GM20431 (cell line): Measurements from ENCODE around the gene MROH8.
"Not testable (repeated sequence)": the region's sequence is repeated elsewhere in the genome, so short reads cannot be mapped to it uniquely, and the experiment has no call there.

Experiments used
- in situ Hi-C: fragments of 300-500 bp; cut with MseI, MboI; formaldehyde crosslinking; loops from one replicate; pipeline ENCODE4 v1.15.0; 2020; ENCODE audit warnings: low sequenced_read_pairs; ENCODE audit not compliant: unreplicated experiment

Gene MROH8

GRCh38 chr20:37161830-37162549, 17.4 kb downstream of the MROH8 start:
- in situ Hi-C loops = no loop called here

DNA sequence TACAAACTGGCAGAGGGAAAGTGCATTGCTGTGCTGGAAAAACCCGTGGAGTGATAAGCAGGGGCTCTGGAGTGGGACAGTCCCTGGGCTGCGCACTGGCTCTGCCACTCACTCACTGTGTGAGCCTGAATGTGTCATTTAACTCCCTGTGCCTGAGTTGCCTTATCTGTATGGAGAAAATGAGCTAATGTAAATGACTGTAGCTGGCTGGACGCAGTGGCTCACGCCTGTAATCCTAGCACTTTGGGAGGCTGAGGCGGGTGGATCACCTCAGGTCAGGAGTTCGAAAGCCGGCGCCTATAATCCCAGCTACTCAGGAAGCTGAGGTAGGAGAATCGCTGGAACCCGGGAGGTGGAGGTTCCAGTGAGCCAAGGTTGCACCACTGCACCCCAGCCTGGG, 18.7 kb downstream of the MROH8 start:
- in situ Hi-C loops = no loop called here

- in situ Hi-C loops = no loop called here
These were observed 21.1 kb downstream of the MROH8 start for GRCh38 chr20:37158248-37158647.

GRCh38 chr20:37155987-37156386, 23.4 kb downstream of the MROH8 start:
- in situ Hi-C loops = no loop called here

DNA sequence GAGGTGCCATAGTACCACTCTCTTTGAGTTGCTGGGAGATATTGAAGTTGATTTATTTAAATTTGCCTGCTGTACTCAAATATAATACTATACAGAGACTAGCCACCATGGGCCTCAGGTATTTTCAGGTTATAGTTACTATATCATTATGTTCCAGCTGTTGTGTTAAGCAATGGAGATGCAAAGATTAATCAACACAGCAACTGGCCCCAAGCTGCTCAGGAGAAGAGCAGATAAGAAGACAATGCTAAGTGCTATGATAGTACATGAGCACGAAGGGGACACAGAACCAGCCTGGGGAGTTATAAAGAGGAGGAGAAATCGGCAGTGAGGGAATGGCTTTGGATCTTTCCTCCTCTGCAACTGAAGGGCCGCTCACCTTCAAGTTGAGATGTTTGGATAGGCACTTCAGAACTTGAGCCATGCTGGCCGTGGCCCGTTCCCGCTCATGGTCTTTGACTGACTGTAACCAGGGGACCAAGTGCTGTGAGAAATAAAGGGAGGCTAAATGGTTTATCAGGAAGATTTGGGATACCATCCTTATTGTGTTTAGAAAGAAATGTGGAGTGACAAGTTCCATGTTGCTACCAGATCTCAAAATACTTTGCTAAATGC, 24.6 kb downstream of the MROH8 start:
- in situ Hi-C loops = no loop called here

- in situ Hi-C loops = no loop called here
These were observed 27.1 kb downstream of the MROH8 start for GRCh38 chr20:37152284-37152683.

- in situ Hi-C loops = no loop called here
These were observed 27.8 kb downstream of the MROH8 start for GRCh38 chr20:37151529-37151928.

GRCh38 chr20:37150864-37151263, 28.5 kb downstream of the MROH8 start:
- in situ Hi-C loops = not testable (repeated sequence)

DNA sequence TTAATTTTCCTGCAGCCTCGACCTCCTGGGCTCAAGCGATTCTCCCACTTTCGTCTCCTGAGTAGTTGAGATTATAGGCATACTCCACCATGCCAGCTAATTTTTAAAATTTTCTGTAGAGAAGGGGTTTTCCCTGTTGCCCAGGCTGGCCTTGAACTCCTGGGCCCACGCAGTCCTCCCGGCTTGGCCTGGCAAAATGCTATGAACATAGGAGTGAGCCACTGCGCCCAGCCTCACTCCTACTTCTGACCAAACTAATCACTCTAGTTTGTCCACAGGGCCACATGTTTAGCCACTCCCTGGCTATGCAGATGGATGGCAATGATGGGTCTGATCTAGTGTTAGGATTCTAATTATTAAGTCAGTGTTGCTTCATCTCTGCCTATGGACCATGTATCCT, 32.1 kb downstream of the MROH8 start:
- in situ Hi-C loops = no loop called here

GRCh38 chr20:37144856-37145404, 34.4 kb downstream of the MROH8 start:
- in situ Hi-C loops = no loop called here

- in situ Hi-C loops = no loop called here
These were observed 36.6 kb downstream of the MROH8 start for GRCh38 chr20:37142708-37143107.

- in situ Hi-C loops = no loop called here
These were observed 41.8 kb downstream of the MROH8 start for GRCh38 chr20:37137547-37137946.

GRCh38 chr20:37133952-37134351, 45.4 kb downstream of the MROH8 start:
- in situ Hi-C loops = no loop called here

GRCh38 chr20:37131486-37131885, 47.9 kb downstream of the MROH8 start:
- in situ Hi-C loops = no loop called here

DNA sequence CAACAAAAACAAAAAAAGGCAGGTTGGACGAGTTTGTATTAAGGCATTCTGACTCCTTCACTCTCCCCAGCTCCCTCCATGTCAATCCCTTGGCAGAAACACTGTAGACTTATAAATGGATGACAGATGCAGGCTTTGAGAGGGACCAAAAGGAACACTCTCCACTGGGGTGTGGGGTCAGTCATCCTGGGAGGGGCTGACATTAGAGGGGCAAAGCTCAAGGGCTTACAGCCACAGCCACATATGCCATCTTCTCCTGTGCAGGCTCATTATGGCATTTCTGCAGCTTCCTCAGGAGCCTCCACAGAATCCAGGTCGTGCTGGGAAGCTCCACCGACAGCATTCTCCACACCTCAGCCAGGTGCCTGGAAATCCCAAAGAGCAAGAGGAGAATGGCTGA, 50.5 kb downstream of the MROH8 start:
- in situ Hi-C loops = no loop called here

DNA sequence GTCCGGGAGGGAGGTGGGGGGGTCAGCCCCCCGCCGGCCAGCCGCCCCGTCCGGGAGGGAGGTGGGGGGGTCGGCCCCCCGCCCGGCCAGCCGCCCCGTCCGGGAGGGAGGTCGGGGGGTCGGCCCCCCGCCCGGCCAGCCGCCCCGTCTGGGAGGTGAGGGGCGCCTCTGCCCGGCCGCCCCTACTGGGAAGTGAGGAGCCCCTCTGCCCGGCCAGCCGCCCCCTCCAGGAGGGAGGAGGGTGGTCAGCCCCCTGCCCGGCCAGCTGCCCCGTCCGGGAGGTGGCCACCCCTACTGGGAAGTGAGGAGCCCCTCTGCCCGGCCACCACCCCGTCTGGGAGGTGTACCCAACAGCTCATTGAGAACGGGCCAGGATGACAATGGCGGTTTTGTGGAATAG, 53.1 kb downstream of the MROH8 start:
- in situ Hi-C loops = not testable (repeated sequence)

DNA sequence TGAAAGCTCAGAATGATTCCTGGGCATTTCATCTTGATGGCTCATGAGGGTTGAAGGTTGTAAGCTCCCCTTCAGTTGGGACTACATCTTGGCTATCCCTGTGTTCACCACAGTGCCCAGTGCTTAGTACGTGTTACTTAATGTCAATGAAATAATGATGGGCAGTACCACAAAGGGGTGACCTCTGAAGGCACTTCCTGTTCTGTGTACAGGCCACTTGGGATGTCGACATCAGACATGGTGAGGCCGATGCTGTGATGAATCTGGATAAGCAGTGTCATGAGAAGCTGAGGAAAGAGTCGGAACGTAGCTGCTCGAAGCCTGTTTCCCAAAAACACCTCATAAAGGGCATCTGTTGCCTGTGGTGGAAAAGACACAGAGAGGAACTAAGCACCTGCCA, 55.9 kb downstream of the MROH8 start:
- in situ Hi-C loops = no loop called here

GRCh38 chr20:37120497-37120896, 58.9 kb downstream of the MROH8 start:
- in situ Hi-C loops = no loop called here

DNA sequence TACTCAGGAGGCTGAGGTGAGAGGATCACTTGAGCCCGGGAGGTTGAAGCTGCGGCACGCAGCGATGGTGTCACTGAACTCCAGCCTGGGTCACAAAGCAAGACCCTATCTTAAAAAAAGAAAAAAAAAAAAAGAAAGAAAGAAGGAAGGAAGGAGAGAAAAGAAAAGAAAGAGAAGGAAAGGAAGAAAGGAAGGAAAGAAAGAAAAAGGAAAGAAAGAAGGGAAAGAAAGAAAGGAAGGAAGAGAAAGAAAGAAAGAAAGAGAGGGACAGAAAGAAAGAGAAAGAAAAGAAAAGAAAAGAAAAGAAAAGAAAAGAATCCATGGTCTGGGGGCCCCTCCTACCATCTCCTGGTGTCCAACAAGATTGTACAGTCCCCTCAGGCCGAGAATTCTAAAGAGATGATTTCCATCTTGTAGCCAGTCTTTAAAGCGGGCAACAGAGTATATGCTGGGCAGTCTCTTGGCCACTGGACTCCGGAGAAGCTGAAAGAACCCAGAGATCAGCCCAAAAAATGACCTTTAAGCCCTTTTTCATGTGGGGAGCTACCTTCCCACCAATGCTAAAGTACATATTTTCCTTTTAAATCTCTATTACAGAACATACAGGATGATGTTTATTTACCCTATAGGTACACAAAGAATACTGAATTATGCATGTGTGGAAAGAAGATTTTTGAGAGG, 59.9 kb downstream of the MROH8 start:
- in situ Hi-C loops = no loop called here

- in situ Hi-C loops = no loop called here
These were observed 65.3 kb downstream of the MROH8 start for GRCh38 chr20:37114012-37114411.

GRCh38 chr20:37111926-37112455, 67.4 kb downstream of the MROH8 start:
- in situ Hi-C loops = no loop called here
